ENCODE data around the gene ZDHHC8. TPM values are rescaled to one million over a fixed set of nuclear protein-coding genes. Genes with fewer than 3 reads are reported as not detected.

The ZDHHC8 gene
- total RNA-seq, 1 experiment from 2014 or later: 51.7 TPM

DNA sequence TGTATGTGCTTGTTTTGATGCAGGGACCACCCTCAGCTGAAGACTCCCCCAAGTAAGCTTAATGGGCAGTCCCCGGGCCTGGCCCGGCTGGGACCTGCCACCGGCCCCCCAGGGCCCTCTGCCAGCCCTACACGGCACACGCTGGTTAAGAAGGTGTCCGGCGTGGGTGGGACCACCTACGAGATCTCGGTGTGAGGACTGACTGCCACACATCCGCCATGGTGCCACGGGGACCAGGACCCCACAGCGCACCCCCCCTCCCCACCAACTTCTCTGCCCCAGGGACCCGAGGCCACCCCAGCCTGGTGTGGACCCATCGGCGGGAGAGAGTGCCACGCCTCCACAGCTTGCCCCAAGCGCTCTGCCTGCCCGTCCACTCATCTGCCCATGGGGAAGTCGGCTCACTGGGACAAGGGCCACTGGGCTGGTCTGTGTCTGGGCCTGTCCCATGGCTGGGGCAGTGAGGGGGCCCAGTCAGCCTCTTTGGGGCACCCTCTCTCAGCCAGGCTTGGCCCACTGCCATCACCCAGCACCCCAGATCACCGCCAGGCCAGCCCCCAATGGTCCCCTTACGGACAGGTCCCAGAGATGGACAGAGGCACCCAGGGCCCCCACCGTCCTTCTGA is 13.7 kb downstream of the ZDHHC8 start:
- Histone ChIP-seq H3K23me2 (ENCODE audit: insufficient read length, low read depth, low read length, poor library complexity, severe bottlenecking) (no peaks in the 10 kb centered on the region), H3K79me1 (ENCODE audit: insufficient read depth, low read depth, low read length, poor library complexity, severe bottlenecking) (no peaks in the 10 kb centered on the region), H4K91ac (ENCODE audit: insufficient read length, low read depth, low read length) (no peak overlapping the region), H3K14ac (ENCODE audit: insufficient read depth, low read length) (no peak overlapping the region), H2BK12ac (ENCODE audit: insufficient read length, low read depth, low read length) (no peak overlapping the region), H3K27ac (ENCODE audit: insufficient read length, low read depth, low read length) (no peak overlapping the region), H3K9ac (ENCODE audit: extremely low read depth, insufficient read length, low read length) (no peak overlapping the region), H3K27me3 (ENCODE audit: insufficient read depth, low read length) (no peaks in the 10 kb centered on the region), H3T11ph (ENCODE audit: low read length) (no peak overlapping the region), H3K4me2 (ENCODE audit: insufficient read depth, insufficient read length, low read length) (no peak overlapping the region), H3K4me1 (ENCODE audit: insufficient read depth, low read length) (no peaks in the 10 kb centered on the region), H3K4ac (ENCODE audit: low read depth, low read length) (no peak overlapping the region), H2BK120ac (ENCODE audit: low read depth, low read length, poor library complexity, severe bottlenecking) (no peak overlapping the region), H4K5ac (ENCODE audit: insufficient read length, low read depth, low read length) (no peak overlapping the region), H4K20me1 (ENCODE audit: control insufficient read depth, insufficient read depth, insufficient read length) (no peaks in the 10 kb centered on the region), H3K56ac (ENCODE audit: insufficient read length, low read depth, low read length) (no peak overlapping the region), H3K79me2 (ENCODE audit: insufficient read depth, low read length) (no peaks in the 10 kb centered on the region), H3K9me3 (ENCODE audit: control insufficient read depth, low read depth, low read length) (no peaks in the 10 kb centered on the region), H2AFZ (ENCODE audit: low read length) (no peak overlapping the region), H2BK20ac (ENCODE audit: low read depth, low read length, poor library complexity, severe bottlenecking) (no peak overlapping the region), H2BK15ac (ENCODE audit: low read depth, low read length) (no peak overlapping the region), H2BK5ac (ENCODE audit: insufficient read length, low read length) (no peak overlapping the region), H2AK5ac (ENCODE audit: insufficient read length, low read length) (no peak overlapping the region), H3K18ac (ENCODE audit: insufficient read length, low read depth, low read length) (no peak overlapping the region), H4K8ac (replicated peaks; ENCODE audit: insufficient read length, low read depth, low read length) (no peak overlapping the region), H3K23ac (ENCODE audit: insufficient read length, low read depth, low read length) (no peak overlapping the region)
- H3K4me1 Mint-ChIP-seq: no peaks in the 10 kb centered on the region
- no peaks in the 10 kb centered on the region for H3K9me3 Mint-ChIP-seq
- no peak overlapping the region for H3K27ac Mint-ChIP-seq
- H3K27me3 Mint-ChIP-seq (ENCODE audit: low read depth): no peaks in the 10 kb centered on the region
- no peak for DNase-seq
- no CpG with 5 or more reads among the region's 22 CpGs for WGBS (ENCODE audit: extremely low coverage, insufficient read length, low lambda C conversion rate)
- no peaks in the 10 kb centered on the region; a peak in 1 of 7 replicates for H3K36me3 Mint-ChIP-seq (ENCODE audit: insufficient read depth in 1 of 3, low read depth in 3 of 3)
- H3K4me3 Mint-ChIP-seq: no peak overlapping the region
- TF ChIP-seq, protein P1, sequence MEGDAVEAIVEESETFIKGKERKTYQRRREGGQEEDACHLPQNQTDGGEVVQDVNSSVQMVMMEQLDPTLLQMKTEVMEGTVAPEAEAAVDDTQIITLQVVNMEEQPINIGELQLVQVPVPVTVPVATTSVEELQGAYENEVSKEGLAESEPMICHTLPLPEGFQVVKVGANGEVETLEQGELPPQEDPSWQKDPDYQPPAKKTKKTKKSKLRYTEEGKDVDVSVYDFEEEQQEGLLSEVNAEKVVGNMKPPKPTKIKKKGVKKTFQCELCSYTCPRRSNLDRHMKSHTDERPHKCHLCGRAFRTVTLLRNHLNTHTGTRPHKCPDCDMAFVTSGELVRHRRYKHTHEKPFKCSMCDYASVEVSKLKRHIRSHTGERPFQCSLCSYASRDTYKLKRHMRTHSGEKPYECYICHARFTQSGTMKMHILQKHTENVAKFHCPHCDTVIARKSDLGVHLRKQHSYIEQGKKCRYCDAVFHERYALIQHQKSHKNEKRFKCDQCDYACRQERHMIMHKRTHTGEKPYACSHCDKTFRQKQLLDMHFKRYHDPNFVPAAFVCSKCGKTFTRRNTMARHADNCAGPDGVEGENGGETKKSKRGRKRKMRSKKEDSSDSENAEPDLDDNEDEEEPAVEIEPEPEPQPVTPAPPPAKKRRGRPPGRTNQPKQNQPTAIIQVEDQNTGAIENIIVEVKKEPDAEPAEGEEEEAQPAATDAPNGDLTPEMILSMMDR (conservative IDR thresholded peaks at IDR 0.05): no peak
